ENCODE data around the gene SMARCA1. TPM values are rescaled to one million over a fixed set of nuclear protein-coding genes. Genes with fewer than 3 reads are reported as not detected.
"Not testable (repeated sequence)": the region's sequence is repeated elsewhere in the genome, so short reads cannot be mapped to it uniquely, and the experiment has no call there.

Gene SMARCA1
- total and polyA plus RNA-seq, 8 donors, result 26.1 to 143 (median 122) TPM

DNA sequence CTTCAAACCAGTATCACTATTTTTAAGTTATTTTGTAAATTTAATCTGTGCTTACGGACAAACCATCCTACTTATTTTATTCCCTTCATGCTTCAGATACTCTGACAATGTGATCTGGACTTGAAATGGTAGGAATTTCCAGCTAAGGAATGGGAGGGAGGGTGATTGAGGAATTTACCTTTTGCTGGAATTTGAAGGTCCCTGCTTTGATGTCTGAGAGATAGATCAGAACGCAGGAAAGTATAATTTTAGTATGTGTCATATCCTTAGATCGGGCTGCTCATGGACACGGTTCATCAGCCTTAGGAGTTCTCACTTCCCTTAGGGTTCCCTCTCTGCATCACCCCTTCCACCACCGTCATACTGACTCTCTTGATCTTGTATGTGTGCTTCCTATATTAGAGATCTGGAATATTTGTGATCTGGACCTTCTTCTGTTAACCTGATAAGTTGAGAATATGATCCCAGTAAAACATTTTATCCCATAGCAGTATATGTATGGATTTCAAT, 33.6 kb upstream of the SMARCA1 start:
- no peaks in the 10 kb centered on the region for H3K4me1 ChIP-seq
- peaks cover 0 to 36% of the 10 kb centered on the region in 2 donors for H3K36me3 ChIP-seq
- H3K9me3 ChIP-seq, result no peaks in the 10 kb centered on the region
- ATAC-seq (no peak), DNase-seq (no peak)
- H3K27ac ChIP-seq, result no peak overlapping the region
- intact Hi-C loops (cut with DNase I), result no loop called here
- H3K27me3 ChIP-seq, result no peaks in the 10 kb centered on the region
- TF ChIP-seq, protein P1, sequence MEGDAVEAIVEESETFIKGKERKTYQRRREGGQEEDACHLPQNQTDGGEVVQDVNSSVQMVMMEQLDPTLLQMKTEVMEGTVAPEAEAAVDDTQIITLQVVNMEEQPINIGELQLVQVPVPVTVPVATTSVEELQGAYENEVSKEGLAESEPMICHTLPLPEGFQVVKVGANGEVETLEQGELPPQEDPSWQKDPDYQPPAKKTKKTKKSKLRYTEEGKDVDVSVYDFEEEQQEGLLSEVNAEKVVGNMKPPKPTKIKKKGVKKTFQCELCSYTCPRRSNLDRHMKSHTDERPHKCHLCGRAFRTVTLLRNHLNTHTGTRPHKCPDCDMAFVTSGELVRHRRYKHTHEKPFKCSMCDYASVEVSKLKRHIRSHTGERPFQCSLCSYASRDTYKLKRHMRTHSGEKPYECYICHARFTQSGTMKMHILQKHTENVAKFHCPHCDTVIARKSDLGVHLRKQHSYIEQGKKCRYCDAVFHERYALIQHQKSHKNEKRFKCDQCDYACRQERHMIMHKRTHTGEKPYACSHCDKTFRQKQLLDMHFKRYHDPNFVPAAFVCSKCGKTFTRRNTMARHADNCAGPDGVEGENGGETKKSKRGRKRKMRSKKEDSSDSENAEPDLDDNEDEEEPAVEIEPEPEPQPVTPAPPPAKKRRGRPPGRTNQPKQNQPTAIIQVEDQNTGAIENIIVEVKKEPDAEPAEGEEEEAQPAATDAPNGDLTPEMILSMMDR (IDR thresholded peaks at IDR 0.05), result no peak
- H3K4me3 ChIP-seq, result no peak overlapping the region

- H3K27me3 ChIP-seq; H3K27ac ChIP-seq; intact Hi-C loops (cut with DNase I); DNase-seq; ATAC-seq; H3K9me3 ChIP-seq; H3K4me1 ChIP-seq; H3K4me3 ChIP-seq: not testable (repeated sequence)
- H3K36me3 ChIP-seq, result peaks cover 0 to 18% of the 10 kb centered on the region in 2 donors
These were observed 31.5 kb upstream of the SMARCA1 start for GRCh38 chrX:129554816-129555215.

DNA sequence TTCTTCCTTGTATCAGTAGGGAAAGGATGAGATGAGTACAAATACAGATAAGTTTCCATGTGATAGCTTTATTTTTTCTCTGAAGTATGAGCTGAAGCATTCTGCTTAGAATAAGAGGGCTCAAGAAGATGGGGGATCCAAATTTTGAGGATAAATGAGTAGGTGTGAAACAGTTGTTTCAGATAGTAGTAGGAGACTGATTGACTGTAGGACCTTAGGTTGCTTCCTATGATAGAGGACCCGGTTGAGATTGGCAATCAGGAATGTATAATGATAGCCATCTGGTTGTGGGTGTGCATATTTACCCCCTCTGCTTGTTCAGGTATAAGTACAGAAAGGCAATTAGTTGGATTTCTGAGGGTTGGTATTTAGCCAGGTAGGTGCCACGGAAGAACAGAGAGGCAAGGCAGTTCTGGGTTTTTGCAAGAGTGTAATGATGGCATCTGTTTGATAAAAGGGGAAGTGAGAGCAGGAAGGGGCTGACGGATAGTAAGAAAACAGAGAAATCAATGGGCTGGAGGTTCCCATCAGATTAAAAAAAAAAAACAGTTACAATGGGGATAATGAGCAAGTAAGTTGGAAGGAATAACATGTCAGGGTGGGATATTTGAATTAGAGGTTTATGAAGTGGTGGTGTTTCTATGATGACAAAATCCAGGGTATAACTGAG, 30.5 kb upstream of the SMARCA1 start:
- Histone ChIP-seq H3K36me3 (peaks cover 0 to 8% of the 10 kb centered on the region in 2 donors), H3K4me3 (no peak overlapping the region), H3K27me3 (no peaks in the 10 kb centered on the region), H3K4me1 (no peaks in the 10 kb centered on the region), H3K27ac (no peak overlapping the region), H3K9me3 (no peaks in the 10 kb centered on the region)
- ATAC-seq (no peak), DNase-seq (no peak)
- intact Hi-C loops (cut with DNase I), result no loop called here
- TF ChIP-seq, protein P1 (IDR thresholded peaks at IDR 0.05), result no peak

DNA sequence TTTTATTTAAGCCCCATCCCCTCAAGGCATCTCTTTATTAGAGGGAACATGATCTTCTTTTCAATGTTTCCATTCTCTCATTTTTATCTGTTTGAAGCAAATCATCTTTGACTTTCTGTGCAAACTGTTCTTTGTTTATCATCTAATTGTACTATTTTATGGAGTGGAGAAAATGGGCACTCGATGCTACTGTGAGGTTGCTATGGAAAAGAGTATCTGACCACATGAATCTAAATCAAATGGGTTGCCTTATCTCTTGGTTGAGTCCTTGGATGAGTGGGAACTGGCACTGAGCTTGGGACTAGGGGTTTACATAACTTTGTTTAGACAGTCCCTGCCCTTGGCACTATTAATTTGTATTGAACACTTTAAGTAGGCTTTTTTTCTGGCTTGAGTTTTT, 25.8 kb upstream of the SMARCA1 start:
- ATAC-seq, result no peak
- H3K36me3 ChIP-seq, result peaks cover 0 to 11% of the 10 kb centered on the region in 2 donors
- intact Hi-C loops (cut with DNase I), result no loop called here

GRCh38 chrX:129545408-129545807, 22.1 kb upstream of the SMARCA1 start:
- TF ChIP-seq, protein P1 (IDR thresholded peaks at IDR 0.05), result no peak
- Histone ChIP-seq H3K9me3 (no peaks in the 10 kb centered on the region), H3K27ac (no peak overlapping the region), H3K4me3 (no peak overlapping the region), H3K4me1 (no peaks in the 10 kb centered on the region), H3K27me3 (no peaks in the 10 kb centered on the region), H3K36me3 (peaks cover 0 to 11% of the 10 kb centered on the region in 2 donors)
- intact Hi-C loops (cut with DNase I), result no loop called here
- DNase-seq (no peak), ATAC-seq (no peak)

More for the DNA sequence above, 25.8 kb upstream of the SMARCA1 start:
- Histone ChIP-seq H3K4me1 (no peaks in the 10 kb centered on the region), H3K27me3 (no peaks in the 10 kb centered on the region), H3K4me3 (no peak overlapping the region), H3K9me3 (no peaks in the 10 kb centered on the region), H3K27ac (no peak overlapping the region)
- TF ChIP-seq, protein P1 (IDR thresholded peaks at IDR 0.05), result no peak
- DNase-seq, result no peak
